ENCODE results near the gene SRMS.

DNA sequence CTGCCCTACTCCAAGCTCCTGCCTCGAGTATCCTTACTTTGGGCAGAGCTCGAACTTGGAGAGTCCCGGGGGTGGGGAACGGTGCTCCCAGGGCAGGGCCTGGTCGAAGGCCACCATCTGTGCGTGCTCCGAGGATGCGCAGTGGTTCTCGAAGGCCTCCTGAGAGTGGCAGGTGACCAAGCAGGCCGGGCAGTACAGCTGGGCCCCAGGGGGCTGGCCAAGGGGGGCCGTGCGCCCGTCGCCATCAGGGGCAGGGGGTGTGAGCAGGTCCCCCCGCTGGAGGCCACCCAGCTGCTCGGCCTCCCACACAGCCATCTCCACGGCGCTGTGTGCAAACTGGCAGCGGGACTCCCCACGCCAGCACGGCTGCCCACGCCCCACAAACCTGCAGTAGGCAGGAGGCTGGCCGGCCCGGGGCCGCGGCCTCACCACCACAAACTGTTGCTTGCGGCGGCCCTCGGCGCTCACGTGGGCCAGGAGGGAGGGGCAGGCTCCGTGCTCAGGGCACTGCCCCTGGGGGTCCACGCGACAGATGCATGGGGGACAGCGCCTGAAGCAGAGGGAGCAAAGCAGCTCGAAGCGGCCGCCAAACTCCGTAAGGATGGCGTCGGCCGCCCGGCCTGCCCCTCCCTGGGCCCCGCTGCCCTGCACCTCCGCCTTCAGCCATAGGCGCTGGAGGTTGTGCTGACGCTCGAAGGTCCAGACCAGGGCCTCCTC, 24.7 kb upstream of the SRMS start:
- TF ChIP-seq CTCF (conservative IDR thresholded peaks at IDR 0.05; ENCODE audit: low read length), result no peak
- no peak for TF ChIP-seq EZH2phosphoT487 (IDR thresholded peaks at IDR 0.05; ENCODE audit: borderline replicate concordance, low read depth, low read length)

Measured in OCI-LY7 (cell line).